Vagina (tissue), 2 donors: ENCODE measurements around the gene SLPI. TPM values are rescaled to one million over a fixed set of nuclear protein-coding genes. Genes with fewer than 3 reads are reported as not detected.

Source experiments
- DNase-seq, 2 donors: peaks; one replicate each; pipeline ENCODE4 v3.0.0-alpha.2; 2017; ENCODE audit errors: extremely low spot score in 2 of 2
- H3K27ac ChIP-seq: fragments of 200-600 bp; sonication (generic); one replicate; pipeline ENCODE4 v1.5.1; 2019
- H3K27me3 ChIP-seq: fragments of 200-600 bp; sonication (generic); one replicate; pipeline ENCODE4 v1.5.1; 2019
- H3K36me3 ChIP-seq, 2 donors: fragments of 200-600 bp; sonication (generic); one replicate each; pipeline ENCODE4 v1.5.1; 2017 to 2019
- H3K4me1 ChIP-seq: fragments of 200-600 bp; sonication (generic); one replicate; pipeline ENCODE4 v1.5.1; 2019
- H3K4me3 ChIP-seq, 2 donors: fragments of 200-600 bp; sonication (generic); 1 replicate in 1 of 2; 2 replicates in 1 of 2; pipeline ENCODE4 v1.5.1; 2016 to 2019
- H3K9me3 ChIP-seq: fragments of 200-600 bp; sonication (generic); one replicate; pipeline ENCODE4 v1.5.1; 2019
- CTCF ChIP-seq, 3 experiments: fragments of 450-650 bp in 2 of 3; fragments of 200-600 bp in 1 of 3; sonication (generic) in 1 of 3; IDR thresholded peaks; one replicate each; pipeline ENCODE4 v1.5.1; 2017 to 2019; ENCODE audit warnings: antibody characterized with exemption in 3 of 3, mild to moderate bottlenecking in 2 of 3, moderate library complexity in 2 of 3
- POLR2A ChIP-seq, 2 donors: fragments of 450-650 bp; IDR thresholded peaks; one replicate each; pipeline ENCODE4 v1.6.1; 2017; ENCODE audit warnings: antibody characterized with exemption in 2 of 2, mild to moderate bottlenecking in 2 of 2, moderate library complexity in 2 of 2
- POLR2AphosphoS5 ChIP-seq, 2 donors: sonication (generic); formaldehyde crosslinking; IDR thresholded peaks; one replicate each; pipeline ENCODE4 v1.9.0; 2017; ENCODE audit warnings: antibody characterized with exemption in 2 of 2, mild to moderate bottlenecking in 2 of 2, low read depth in 1 of 2; ENCODE audit not compliant: insufficient read depth in 1 of 2
- intact Hi-C: fragments of 100-400 bp; cut with DNase I; formaldehyde crosslinking; loops from one replicate; pipeline ENCODE4 v1.15.1; 2023
- total RNA-seq: library from RNA; depleted of rRNA; stranded (reverse); fragments of >200 nt; gene quantifications from one replicate; pipeline ENCODE4 v1.2.3, GENCODE V29; 2016

Gene SLPI
- total RNA-seq, 1 donor from 2014 or later = 431 TPM

- no peaks in the 10 kb centered on the region for H3K4me1 ChIP-seq
- no peak for DNase-seq
- H3K27ac ChIP-seq = no peak overlapping the region
- H3K9me3 ChIP-seq = no peaks in the 10 kb centered on the region
- H3K36me3 ChIP-seq = no peaks in the 10 kb centered on the region
- intact Hi-C loops = no loop called here
- no peaks in the 10 kb centered on the region for H3K27me3 ChIP-seq
- TF ChIP-seq POLR2A (IDR thresholded peaks at IDR 0.05) (no peak), CTCF (IDR thresholded peaks at IDR 0.05) (no peak), POLR2AphosphoS5 (IDR thresholded peaks at IDR 0.05; ENCODE audit: insufficient read depth in 1 of 2, low read depth in 1 of 2) (no peak)
- no peak overlapping the region for H3K4me3 ChIP-seq
Measured at GRCh38 chr20:45266977-45267376, 12.6 kb upstream of the SLPI start.

GRCh38 chr20:45263556-45264266 is 9.3 kb upstream of the SLPI start:
- no peaks in the 10 kb centered on the region for H3K36me3 ChIP-seq
- intact Hi-C loops = no loop called here
- peak in 1 of 2 donors; percentile 49 for DNase-seq
- no peaks in the 10 kb centered on the region for H3K4me1 ChIP-seq
- no peak overlapping the region for H3K27ac ChIP-seq
- no peak overlapping the region for H3K4me3 ChIP-seq
- H3K9me3 ChIP-seq = no peaks in the 10 kb centered on the region
- TF ChIP-seq POLR2A (IDR thresholded peaks at IDR 0.05) (no peak), POLR2AphosphoS5 (IDR thresholded peaks at IDR 0.05; ENCODE audit: insufficient read depth in 1 of 2, low read depth in 1 of 2) (no peak), CTCF (IDR thresholded peaks at IDR 0.05) (no peak)
- no peaks in the 10 kb centered on the region for H3K27me3 ChIP-seq

GRCh38 chr20:45258664-45259063 is 4.3 kb upstream of the SLPI start:
- H3K4me1 ChIP-seq = peaks cover 18% of the 10 kb centered on the region
- intact Hi-C loops = no loop called here
- no peaks in the 10 kb centered on the region for H3K36me3 ChIP-seq
- H3K27ac ChIP-seq = no peak overlapping the region
- H3K27me3 ChIP-seq = no peaks in the 10 kb centered on the region
- no peaks in the 10 kb centered on the region for H3K9me3 ChIP-seq
- H3K4me3 ChIP-seq = no peak overlapping the region
- TF ChIP-seq POLR2A (IDR thresholded peaks at IDR 0.05) = no peak
- DNase-seq = no peak

DNA sequence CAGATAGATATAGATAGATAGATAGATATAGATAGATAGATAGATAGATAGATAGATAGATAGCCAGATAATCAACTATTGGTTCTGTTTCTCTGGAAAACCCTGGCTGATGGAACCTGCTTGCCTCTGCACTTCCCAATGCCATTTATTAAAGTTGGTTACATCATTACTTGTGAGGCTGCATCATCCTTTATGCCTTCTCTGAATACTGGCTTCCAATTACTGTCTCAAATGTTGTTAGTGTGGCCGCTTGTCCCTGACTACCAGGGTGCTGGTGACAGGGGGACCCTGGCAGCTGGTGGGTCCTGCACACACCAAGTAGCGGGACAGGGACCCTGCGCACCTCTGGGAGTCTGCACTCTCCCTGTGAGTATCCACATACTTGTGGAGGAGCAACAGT is 3.9 kb upstream of the SLPI start:
- DNase-seq = no peak
- no peaks in the 10 kb centered on the region for H3K36me3 ChIP-seq
- H3K4me1 ChIP-seq = peaks cover 18% of the 10 kb centered on the region
- H3K9me3 ChIP-seq = no peaks in the 10 kb centered on the region
- H3K4me3 ChIP-seq = no peak overlapping the region
- H3K27ac ChIP-seq = no peak overlapping the region
- no peaks in the 10 kb centered on the region for H3K27me3 ChIP-seq
- intact Hi-C loops = no loop called here
- TF ChIP-seq POLR2A (IDR thresholded peaks at IDR 0.05) (no peak), POLR2AphosphoS5 (IDR thresholded peaks at IDR 0.05; ENCODE audit: insufficient read depth in 1 of 2, low read depth in 1 of 2) (no peak), CTCF (IDR thresholded peaks at IDR 0.05) (no peak)

DNA sequence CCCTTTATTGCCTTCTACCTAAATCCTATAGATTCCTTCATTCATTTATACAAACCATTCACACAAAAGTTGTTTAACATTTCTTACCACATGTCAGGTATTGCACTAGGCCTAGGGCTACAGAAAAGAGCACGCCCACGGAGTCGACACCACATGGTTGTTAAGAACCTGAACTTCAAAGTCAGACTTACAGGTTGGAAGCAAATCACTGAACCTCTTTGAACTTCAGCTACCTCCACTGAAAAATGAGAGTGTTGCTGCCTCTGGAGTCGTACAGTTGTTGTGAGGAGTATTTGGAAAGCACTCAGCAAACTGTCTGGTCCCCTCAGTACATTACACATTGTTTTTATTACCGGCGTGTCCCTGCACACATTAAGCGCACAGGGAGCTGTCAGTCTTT is 3.3 kb upstream of the SLPI start:
- H3K27me3 ChIP-seq = no peaks in the 10 kb centered on the region
- H3K9me3 ChIP-seq = no peaks in the 10 kb centered on the region
- TF ChIP-seq POLR2AphosphoS5 (IDR thresholded peaks at IDR 0.05; ENCODE audit: insufficient read depth in 1 of 2, low read depth in 1 of 2) = no peak
- TF ChIP-seq CTCF (IDR thresholded peaks at IDR 0.05) = no peak
- no peak for TF ChIP-seq POLR2A (IDR thresholded peaks at IDR 0.05)
- H3K36me3 ChIP-seq = no peaks in the 10 kb centered on the region
- H3K27ac ChIP-seq = no peak overlapping the region
- peaks cover 18% of the 10 kb centered on the region for H3K4me1 ChIP-seq
- no peak overlapping the region for H3K4me3 ChIP-seq
- DNase-seq = no peak
- intact Hi-C loops = no loop called here
